Measurements from ENCODE around the gene MAP4K4. TPM values are rescaled to one million over a fixed set of nuclear protein-coding genes. Genes with fewer than 3 reads are reported as not detected.

MAP4K4 gene
- total RNA-seq, 1 experiment from 2014 or later, result 132 TPM

DNA sequence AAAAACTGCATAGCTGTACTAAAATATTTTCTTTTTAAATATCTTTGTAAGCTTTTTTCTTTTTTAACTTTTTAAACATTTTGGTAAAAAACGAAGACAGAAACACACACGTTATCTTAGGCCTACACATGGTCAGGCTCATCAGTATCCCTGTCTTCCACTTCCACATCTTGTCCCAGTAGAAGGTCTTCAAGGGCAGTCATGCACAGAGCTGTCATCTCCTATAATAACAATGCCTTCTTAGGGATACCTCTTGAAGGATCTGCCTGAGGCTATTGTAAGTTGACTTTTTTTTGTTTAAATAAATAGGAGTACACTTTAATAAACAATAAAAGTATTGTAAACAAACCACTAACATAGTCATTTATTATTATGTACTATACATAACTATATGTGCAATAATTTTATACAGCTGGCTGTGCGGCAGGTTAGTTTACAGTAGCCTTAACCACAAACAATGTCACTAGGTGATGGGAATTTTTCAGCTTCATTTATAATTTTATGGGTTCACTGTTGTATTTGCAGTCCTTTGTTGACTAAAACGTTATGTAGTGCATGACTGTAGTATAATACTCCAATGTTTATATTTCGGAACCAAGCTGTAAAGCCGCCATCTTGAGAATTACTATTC, 124.4 kb downstream of the MAP4K4 start:
- no peak overlapping the region for H3K14ac ChIP-seq (ENCODE audit: insufficient read depth, low read length)
- Mint-ChIP-seq H3K27me3 (ENCODE audit: low read depth) (no peaks in the 10 kb centered on the region), H3K9me3 (no peaks in the 10 kb centered on the region), H3K27ac (no peak overlapping the region), H3K4me1 (peaks cover 39 to 51% of the 10 kb centered on the region in 2 experiments), H3K36me3 (ENCODE audit: insufficient read depth in 1 of 3, low read depth in 3 of 3) (peaks cover 0 to 14% (median 11%) of the 10 kb centered on the region in 3 experiments; a peak in 4 of 7 replicates), H3K4me3 (no peak overlapping the region)
- H3K23ac ChIP-seq (ENCODE audit: insufficient read length, low read depth, low read length), result no peak overlapping the region
- no peak overlapping the region for H3K9ac ChIP-seq (ENCODE audit: extremely low read depth, insufficient read length, low read length)
- TF ChIP-seq CTCF (conservative IDR thresholded peaks at IDR 0.05), result no peak
- no CpG with 5 or more reads among the region's 6 CpGs for WGBS (ENCODE audit: extremely low coverage, insufficient read length, low lambda C conversion rate)
- no peak overlapping the region for H4K91ac ChIP-seq (ENCODE audit: insufficient read length, low read depth, low read length)
- H3K18ac ChIP-seq (ENCODE audit: insufficient read length, low read depth, low read length), result no peak overlapping the region
- no peak overlapping the region for H4K5ac ChIP-seq (ENCODE audit: insufficient read length, low read depth, low read length)
- H3K4me2 ChIP-seq (ENCODE audit: insufficient read depth, insufficient read length, low read length), result no peak overlapping the region
- no peak overlapping the region for H3K56ac ChIP-seq (ENCODE audit: insufficient read length, low read depth, low read length)
- H2BK5ac ChIP-seq (ENCODE audit: insufficient read length, low read length), result no peak overlapping the region
- no peaks in the 10 kb centered on the region for H3K9me3 ChIP-seq (ENCODE audit: control insufficient read depth, low read depth, low read length)
- no peaks in the 10 kb centered on the region for H3K23me2 ChIP-seq (ENCODE audit: insufficient read length, low read depth, low read length, poor library complexity, severe bottlenecking)
- H3K79me2 ChIP-seq (ENCODE audit: insufficient read depth, low read length), result peaks cover 13% of the 10 kb centered on the region; the same call in 1 of the 2 replicates
- H3K27me3 ChIP-seq (ENCODE audit: insufficient read depth, low read length), result no peaks in the 10 kb centered on the region
- H4K20me1 ChIP-seq (ENCODE audit: control insufficient read depth, insufficient read depth, insufficient read length), result no peaks in the 10 kb centered on the region
- no peak overlapping the region for H2BK120ac ChIP-seq (ENCODE audit: low read depth, low read length, poor library complexity, severe bottlenecking)
- no peak overlapping the region for H3K4ac ChIP-seq (ENCODE audit: low read depth, low read length)
- no peak overlapping the region for H2BK12ac ChIP-seq (ENCODE audit: insufficient read length, low read depth, low read length)
- no peak overlapping the region for H2AK5ac ChIP-seq (ENCODE audit: insufficient read length, low read length)
- H4K8ac ChIP-seq (replicated peaks; ENCODE audit: insufficient read length, low read depth, low read length), result no peak overlapping the region
- DNase-seq, result no peak
- H2AFZ ChIP-seq (ENCODE audit: low read length), result no peak overlapping the region
- peaks cover 3% of the 10 kb centered on the region for H3K79me1 ChIP-seq (ENCODE audit: insufficient read depth, low read depth, low read length, poor library complexity, severe bottlenecking)
- H3K27ac ChIP-seq (ENCODE audit: insufficient read length, low read depth, low read length), result no peak overlapping the region
- no peak overlapping the region for H3T11ph ChIP-seq (ENCODE audit: low read length)
- peaks cover 11% of the 10 kb centered on the region for H3K4me1 ChIP-seq (ENCODE audit: insufficient read depth, low read length)
- H2BK20ac ChIP-seq (ENCODE audit: low read depth, low read length, poor library complexity, severe bottlenecking), result no peak overlapping the region
- no peak overlapping the region for H2BK15ac ChIP-seq (ENCODE audit: low read depth, low read length)

Data from H9 (cell line).